Peyer's patch (tissue), 4 donors: ENCODE results near the gene MS4A18. TPM values are rescaled to one million over a fixed set of nuclear protein-coding genes. Genes with fewer than 3 reads are reported as not detected.
A peak's percentile ranks its signal among the peaks of the same experiment; 100 is the strongest.

Source experiments
- DNase-seq, 3 donors: peaks; one replicate each; pipeline ENCODE4 v3.0.0-alpha.2; 2017 to 2019
- H3K27ac ChIP-seq, 4 donors: fragments of 200-600 bp; sonication (generic); one replicate each; pipeline ENCODE4 v1.5.1; 2016 to 2019
- H3K27me3 ChIP-seq, 2 donors: fragments of 200-600 bp; sonication (generic); one replicate each; pipeline ENCODE4 v1.5.1; 2019
- H3K36me3 ChIP-seq, 3 donors: fragments of 200-600 bp; sonication (generic); one replicate each; pipeline ENCODE4 v1.5.1; 2016 to 2019
- H3K4me1 ChIP-seq, 4 donors: fragments of 200-600 bp; sonication (generic); one replicate each; pipeline ENCODE4 v1.5.1; 2016 to 2019
- H3K4me3 ChIP-seq, 4 donors: fragments of 200-600 bp; sonication (generic); 1 replicate in 3 of 4; 2 replicates in 1 of 4; pipeline ENCODE4 v1.5.1; 2016 to 2019; ENCODE audit warnings: mild to moderate bottlenecking in 1 of 4
- H3K9me3 ChIP-seq, 4 donors: fragments of 200-600 bp; sonication (generic); one replicate each; pipeline ENCODE4 v1.5.1; 2016 to 2019; ENCODE audit warnings: mild to moderate bottlenecking in 1 of 4
- POLR2A ChIP-seq, 2 donors: fragments of 450-650 bp; IDR thresholded peaks; one replicate each; pipeline ENCODE4 v1.5.1; 2017; ENCODE audit warnings: antibody characterized with exemption in 2 of 2, mild to moderate bottlenecking in 2 of 2, moderate library complexity in 2 of 2
- total RNA-seq, 4 donors: library from RNA; depleted of rRNA; stranded (reverse); fragments of >200 nt; gene quantifications; one replicate each; pipeline ENCODE4 v1.1.0, GENCODE V29; 2016
- TF ChIP-seq, protein P1 (sequence below), 6 experiments: fragments of 450-650 bp in 4 of 6; fragments of 200-600 bp in 2 of 6; sonication (generic) in 1 of 6; IDR thresholded peaks; one replicate each; pipeline ENCODE4 v1.5.1; 2017 to 2019; ENCODE audit warnings: antibody characterized with exemption in 6 of 6, mild to moderate bottlenecking in 3 of 6, moderate library complexity in 1 of 6

The MS4A18 gene
- total RNA-seq, 4 donors from 2014 or later: 2.4 TPM; not detected in 3

DNA sequence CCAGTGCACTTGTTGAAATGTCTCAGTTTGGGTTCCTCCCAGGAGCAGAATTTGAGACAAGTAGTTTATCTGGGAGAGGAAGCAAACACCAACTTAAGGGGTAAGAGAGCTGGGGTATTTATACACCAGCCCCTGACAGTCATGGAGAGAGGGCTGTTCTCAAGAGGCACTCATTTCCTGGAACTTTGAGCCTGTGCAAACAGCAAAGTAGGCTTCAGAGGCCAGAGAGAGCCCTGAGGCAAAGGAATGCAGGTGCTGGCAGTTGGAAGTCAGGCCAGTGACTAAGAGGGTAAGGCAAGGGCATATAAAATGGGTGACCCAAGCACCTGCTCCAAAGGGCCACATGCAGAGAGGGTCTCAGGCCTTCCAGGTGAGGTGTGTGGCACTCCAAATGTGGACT is 16.1 kb downstream of the MS4A18 start:
- Histone ChIP-seq H3K36me3 (no peaks in the 10 kb centered on the region), H3K4me3 (no peak overlapping the region), H3K27me3 (no peaks in the 10 kb centered on the region), H3K9me3 (no peaks in the 10 kb centered on the region), H3K27ac (no peak overlapping the region), H3K4me1 (no peaks in the 10 kb centered on the region)
- no peak for DNase-seq
- no peak for TF ChIP-seq POLR2A (IDR thresholded peaks at IDR 0.05)
- TF ChIP-seq, protein P1, sequence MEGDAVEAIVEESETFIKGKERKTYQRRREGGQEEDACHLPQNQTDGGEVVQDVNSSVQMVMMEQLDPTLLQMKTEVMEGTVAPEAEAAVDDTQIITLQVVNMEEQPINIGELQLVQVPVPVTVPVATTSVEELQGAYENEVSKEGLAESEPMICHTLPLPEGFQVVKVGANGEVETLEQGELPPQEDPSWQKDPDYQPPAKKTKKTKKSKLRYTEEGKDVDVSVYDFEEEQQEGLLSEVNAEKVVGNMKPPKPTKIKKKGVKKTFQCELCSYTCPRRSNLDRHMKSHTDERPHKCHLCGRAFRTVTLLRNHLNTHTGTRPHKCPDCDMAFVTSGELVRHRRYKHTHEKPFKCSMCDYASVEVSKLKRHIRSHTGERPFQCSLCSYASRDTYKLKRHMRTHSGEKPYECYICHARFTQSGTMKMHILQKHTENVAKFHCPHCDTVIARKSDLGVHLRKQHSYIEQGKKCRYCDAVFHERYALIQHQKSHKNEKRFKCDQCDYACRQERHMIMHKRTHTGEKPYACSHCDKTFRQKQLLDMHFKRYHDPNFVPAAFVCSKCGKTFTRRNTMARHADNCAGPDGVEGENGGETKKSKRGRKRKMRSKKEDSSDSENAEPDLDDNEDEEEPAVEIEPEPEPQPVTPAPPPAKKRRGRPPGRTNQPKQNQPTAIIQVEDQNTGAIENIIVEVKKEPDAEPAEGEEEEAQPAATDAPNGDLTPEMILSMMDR (IDR thresholded peaks at IDR 0.05): no peak

DNA sequence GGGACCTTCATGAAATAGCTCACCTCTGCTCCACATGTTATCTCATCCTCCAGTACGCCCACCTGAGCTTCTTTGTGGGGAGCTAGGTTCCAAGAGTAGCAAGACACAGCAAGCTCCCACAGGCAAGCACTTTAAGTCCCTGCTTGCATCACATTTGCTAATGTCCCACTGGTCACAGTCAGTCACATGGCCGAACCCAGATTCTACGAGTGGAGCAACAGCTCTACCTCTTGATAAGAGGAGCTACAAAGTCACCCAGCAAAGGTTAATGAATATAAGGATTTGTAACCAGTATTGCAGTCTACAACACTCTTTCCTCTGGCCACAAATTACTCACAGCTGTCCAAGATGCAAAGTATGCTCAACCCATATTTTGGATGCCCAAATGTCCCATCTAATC is 16.9 kb downstream of the MS4A18 start:
- no peak for DNase-seq
- Histone ChIP-seq H3K27ac (no peak overlapping the region), H3K4me3 (no peak overlapping the region), H3K36me3 (no peaks in the 10 kb centered on the region), H3K4me1 (no peaks in the 10 kb centered on the region), H3K27me3 (no peaks in the 10 kb centered on the region), H3K9me3 (no peaks in the 10 kb centered on the region)
- no peak for TF ChIP-seq POLR2A (IDR thresholded peaks at IDR 0.05)
- TF ChIP-seq, protein P1 (IDR thresholded peaks at IDR 0.05): no peak

DNA sequence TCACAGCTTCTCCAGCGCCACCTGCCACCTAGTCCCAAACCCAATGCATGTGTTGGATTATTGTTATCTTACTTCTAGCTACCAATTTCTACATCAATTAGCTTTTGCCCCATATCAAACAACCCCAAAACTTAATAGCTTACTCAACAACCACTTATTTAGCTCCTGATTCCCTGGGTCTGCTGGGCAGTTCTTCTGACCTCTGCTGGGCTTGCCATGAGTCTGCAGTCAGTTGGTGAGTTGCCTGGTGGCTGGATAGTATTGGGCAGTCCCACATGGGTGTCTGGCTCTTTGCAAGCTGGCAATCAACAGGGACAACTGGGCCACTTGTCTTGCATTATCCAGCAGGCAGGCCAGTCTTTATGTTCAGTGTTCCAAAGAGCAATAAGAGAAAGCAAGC is 18.5 kb downstream of the MS4A18 start:
- DNase-seq: no peak
- Histone ChIP-seq H3K9me3 (no peaks in the 10 kb centered on the region), H3K27me3 (no peaks in the 10 kb centered on the region), H3K4me3 (no peak overlapping the region), H3K36me3 (no peaks in the 10 kb centered on the region), H3K4me1 (no peaks in the 10 kb centered on the region), H3K27ac (no peak overlapping the region)
- TF ChIP-seq, protein P1 (IDR thresholded peaks at IDR 0.05): peak in 3 of 6 experiments; percentile 35 to 52 (median 45)
- TF ChIP-seq POLR2A (IDR thresholded peaks at IDR 0.05): no peak

DNA sequence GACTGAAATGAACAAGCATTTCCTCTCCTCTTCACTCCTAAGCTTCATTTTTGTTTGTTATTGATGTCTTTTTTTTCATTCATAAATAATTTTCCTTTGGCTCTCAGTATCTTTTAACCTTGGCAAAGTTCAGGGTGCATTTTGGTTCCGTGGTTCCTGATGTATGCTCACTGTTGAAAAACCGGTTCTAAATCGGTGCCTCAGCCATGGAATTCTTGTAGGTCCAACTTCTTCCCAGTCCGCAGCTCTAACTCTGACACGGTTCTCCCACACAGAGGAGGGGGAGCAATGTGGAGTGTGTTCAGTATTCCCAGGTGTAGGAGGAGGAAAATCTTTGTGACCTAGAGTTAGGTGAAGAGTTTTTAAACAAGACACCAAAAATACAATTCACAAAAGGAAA is 19.6 kb downstream of the MS4A18 start:
- no peaks in the 10 kb centered on the region for H3K27me3 ChIP-seq
- no peak for DNase-seq
- no peaks in the 10 kb centered on the region for H3K9me3 ChIP-seq
- H3K36me3 ChIP-seq: no peaks in the 10 kb centered on the region
- TF ChIP-seq, protein P1 (IDR thresholded peaks at IDR 0.05): no peak
- TF ChIP-seq POLR2A (IDR thresholded peaks at IDR 0.05): no peak
- no peak overlapping the region for H3K4me3 ChIP-seq
- H3K4me1 ChIP-seq: no peaks in the 10 kb centered on the region
- no peak overlapping the region for H3K27ac ChIP-seq

DNA sequence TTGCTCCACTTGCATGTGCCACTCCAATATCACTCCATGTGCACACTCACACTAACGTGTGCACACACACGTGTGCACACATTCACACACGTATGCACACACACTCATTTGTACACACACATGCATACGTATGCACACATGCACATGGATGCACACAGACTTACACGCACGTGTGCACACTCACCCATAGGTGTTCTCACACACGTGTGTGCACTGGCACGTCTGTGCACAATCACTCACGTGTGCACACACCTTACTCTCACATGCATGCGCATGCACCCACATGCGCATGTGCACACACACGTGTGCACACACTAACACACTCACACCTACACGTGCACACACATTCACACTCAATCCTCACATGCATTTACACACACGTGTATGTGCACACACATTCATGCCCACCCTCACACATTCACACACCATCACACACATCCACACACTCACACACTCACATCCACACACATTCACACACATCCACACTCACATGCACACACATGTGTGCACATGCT is 22.9 kb downstream of the MS4A18 start:
- no peak for TF ChIP-seq POLR2A (IDR thresholded peaks at IDR 0.05)
- TF ChIP-seq, protein P1 (IDR thresholded peaks at IDR 0.05): no peak
- H3K27me3 ChIP-seq: no peaks in the 10 kb centered on the region
- H3K9me3 ChIP-seq: no peaks in the 10 kb centered on the region
- H3K4me1 ChIP-seq: no peaks in the 10 kb centered on the region
- H3K27ac ChIP-seq: no peak overlapping the region
- H3K36me3 ChIP-seq: no peaks in the 10 kb centered on the region
- DNase-seq: no peak
- H3K4me3 ChIP-seq: no peak overlapping the region

DNA sequence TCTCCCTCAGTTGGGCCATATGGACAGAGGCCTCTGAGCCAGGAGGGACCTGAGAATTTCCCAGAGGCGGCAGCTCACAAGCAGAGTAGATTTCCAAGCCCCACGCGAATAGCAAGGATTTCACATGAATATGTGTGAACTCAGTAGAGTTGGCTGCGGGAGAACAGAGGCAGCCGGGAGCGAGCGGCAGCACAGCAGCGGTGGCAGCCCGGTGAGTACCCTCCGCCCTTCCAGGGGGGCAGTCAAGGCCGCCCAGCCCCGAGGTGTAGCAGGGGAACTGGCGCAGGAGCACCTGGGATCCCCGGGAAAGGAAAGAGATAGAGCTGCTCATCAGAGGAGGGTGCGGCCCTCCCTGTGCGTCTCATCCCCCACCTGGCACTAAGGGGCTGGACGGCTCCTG is 23.7 kb downstream of the MS4A18 start:
- H3K9me3 ChIP-seq: no peaks in the 10 kb centered on the region
- H3K27me3 ChIP-seq: no peaks in the 10 kb centered on the region
- peaks cover 0 to 4% (median 0%) of the 10 kb centered on the region in 4 donors for H3K4me1 ChIP-seq
- no peaks in the 10 kb centered on the region for H3K36me3 ChIP-seq
- TF ChIP-seq POLR2A (IDR thresholded peaks at IDR 0.05): no peak
- TF ChIP-seq, protein P1 (IDR thresholded peaks at IDR 0.05): no peak
- H3K4me3 ChIP-seq: no peak overlapping the region
- no peak overlapping the region for H3K27ac ChIP-seq
- no peak for DNase-seq
